Natural killer cell (primary cell): ENCODE measurements around the gene CPA5. TPM values are rescaled to one million over a fixed set of nuclear protein-coding genes. Genes with fewer than 3 reads are reported as not detected.

Experiments used
- ATAC-seq, 3 donors: fragments of 150-1000 bp in 2 of 3; fragments of 200-7000 bp in 1 of 3; cut with Tn5 transposase; 1 replicate in 1 of 3; 2 replicates in 2 of 3; pipeline ENCODE4 v1.10.0; 2021; ENCODE audit warnings: mild to moderate bottlenecking in 2 of 3, moderate library complexity in 2 of 3
- DNase-seq, 2 donors: peaks; one replicate each; pipeline versions ENCODE4 v3.0.0 to v3.0.0-alpha.2; 2013 to 2021; ENCODE audit warnings: mixed read lengths in 1 of 2
- H3K27ac ChIP-seq: one replicate; pipeline ENCODE4 v1.5.1; 2013; ENCODE audit warnings: mild to moderate bottlenecking, low read length
- H3K27me3 ChIP-seq: one replicate; pipeline ENCODE4 v1.6.1; 2013; ENCODE audit warnings: low read length; ENCODE audit not compliant: control insufficient read depth, insufficient read depth
- H3K36me3 ChIP-seq: one replicate; pipeline ENCODE4 v1.6.1; 2013; ENCODE audit warnings: low read length; ENCODE audit not compliant: control insufficient read depth, insufficient read depth
- H3K4me1 ChIP-seq: one replicate; pipeline ENCODE4 v1.6.1; 2013; ENCODE audit warnings: low read length; ENCODE audit not compliant: control insufficient read depth, insufficient read depth
- H3K4me3 ChIP-seq: one replicate; pipeline ENCODE4 v1.5.1; 2013; ENCODE audit warnings: low read length
- H3K9me3 ChIP-seq: one replicate; pipeline ENCODE4 v1.6.1; 2013; ENCODE audit warnings: low read length; ENCODE audit not compliant: control insufficient read depth, insufficient read depth
- H3K27ac Mint-ChIP-seq, 2 donors: one replicate each; pipeline ENCODE4 v1.8.0; 2022; ENCODE audit warnings: mild to moderate bottlenecking in 2 of 2, mixed read lengths in 2 of 2, moderate library complexity in 1 of 2
- H3K27me3 Mint-ChIP-seq, 2 donors: one replicate each; pipeline ENCODE4 v1.8.0; 2022; ENCODE audit warnings: low read depth in 2 of 2, mixed read lengths in 2 of 2
- H3K36me3 Mint-ChIP-seq: one replicate; pipeline ENCODE4 v1.8.0; 2022; ENCODE audit warnings: mixed read lengths
- H3K4me1 Mint-ChIP-seq, 2 donors: one replicate each; pipeline ENCODE4 v1.8.0; 2022; ENCODE audit warnings: mixed read lengths in 2 of 2
- H3K4me3 Mint-ChIP-seq: one replicate; pipeline ENCODE4 v1.8.0; 2022; ENCODE audit warnings: mild to moderate bottlenecking, moderate library complexity, mixed read lengths
- H3K9me3 Mint-ChIP-seq, 2 donors: one replicate each; pipeline ENCODE4 v1.8.0; 2022; ENCODE audit warnings: mixed read lengths in 2 of 2
- WGBS: methylation state at CpG from one replicate; pipeline ENCODE4 v1.1.7; 2013; ENCODE audit warnings: missing lambda C conversion rate; ENCODE audit not compliant: insufficient coverage; 5-methylcytosine and 5-hydroxymethylcytosine counted together
- intact Hi-C: fragments of 100-400 bp; cut with micrococcal nuclease; formaldehyde crosslinking; loops from one replicate; pipeline ENCODE4 v1.14.2; 2022
- total RNA-seq, 4 donors: library from RNA; stranded (reverse); fragments of 120-200 nt in 1 of 4; gene quantifications; one replicate each; pipeline versions ENCODE4 v1.2.3 to v1.2.4, GENCODE V29; 2013 to 2022
- TF ChIP-seq, protein P1 (sequence below): fragments of 200-600 bp; IDR thresholded peaks from one replicate; pipeline ENCODE4 v1.8.0; 2022; ENCODE audit warnings: antibody characterized with exemption

CPA5 gene
- total RNA-seq, 3 donors from 2014 or later (not counting 1 experiment from before 2014, with no cell fraction given) = not detected

DNA sequence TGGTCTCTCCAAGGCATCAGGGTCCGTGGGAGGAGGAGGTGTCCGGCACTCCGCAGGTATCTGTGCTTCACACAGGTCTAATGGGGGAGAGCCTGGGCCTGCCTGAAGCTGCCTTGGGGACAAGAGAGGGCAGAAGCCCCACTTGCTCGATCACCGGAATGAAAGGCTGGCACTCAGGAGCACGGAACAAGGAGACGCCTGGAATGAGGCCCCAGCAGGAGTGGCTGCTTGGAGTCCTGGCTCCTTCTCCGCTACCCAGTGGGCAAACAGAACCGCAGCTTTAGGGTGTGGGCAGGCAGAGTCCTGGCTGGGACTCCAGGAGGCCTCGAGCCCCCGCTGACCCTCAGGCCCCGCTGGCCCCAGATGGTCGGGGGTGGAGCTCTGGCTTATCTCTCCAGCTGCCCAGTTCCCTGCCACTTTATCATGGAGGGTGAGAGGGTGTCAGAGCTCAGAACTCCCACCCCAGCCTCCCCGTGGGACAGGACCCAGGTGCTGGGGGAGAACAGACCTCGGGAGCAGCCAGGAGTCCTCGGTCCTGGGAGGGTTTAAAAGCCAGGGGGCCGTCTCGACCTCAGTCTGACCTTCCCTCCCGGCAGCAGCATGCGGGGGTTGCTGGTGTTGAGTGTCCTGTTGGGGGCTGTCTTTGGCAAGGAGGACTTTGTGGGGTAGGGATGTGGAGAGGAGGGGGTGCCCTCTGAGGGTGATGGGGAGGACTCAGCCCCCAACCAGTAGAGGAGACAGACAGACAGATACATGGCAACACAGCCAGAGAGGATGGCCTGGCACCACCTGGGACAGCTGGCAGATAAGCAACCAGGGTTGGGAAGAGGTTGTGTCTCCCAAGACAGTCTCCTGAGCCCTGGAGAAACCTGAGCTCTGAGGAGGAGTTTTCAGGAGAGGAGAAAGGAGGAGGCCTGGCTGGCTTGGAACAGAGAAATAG, 35.6 kb downstream of the CPA5 start, which contains the start of gene CPA1:
Gene CPA1 (plus strand): TSS at position 574 of the 940 bp plus-strand sequence. CDS start 27 bp downstream, at position 601.
- H3K4me1 Mint-ChIP-seq = no peaks in the 10 kb centered on the region

DNA sequence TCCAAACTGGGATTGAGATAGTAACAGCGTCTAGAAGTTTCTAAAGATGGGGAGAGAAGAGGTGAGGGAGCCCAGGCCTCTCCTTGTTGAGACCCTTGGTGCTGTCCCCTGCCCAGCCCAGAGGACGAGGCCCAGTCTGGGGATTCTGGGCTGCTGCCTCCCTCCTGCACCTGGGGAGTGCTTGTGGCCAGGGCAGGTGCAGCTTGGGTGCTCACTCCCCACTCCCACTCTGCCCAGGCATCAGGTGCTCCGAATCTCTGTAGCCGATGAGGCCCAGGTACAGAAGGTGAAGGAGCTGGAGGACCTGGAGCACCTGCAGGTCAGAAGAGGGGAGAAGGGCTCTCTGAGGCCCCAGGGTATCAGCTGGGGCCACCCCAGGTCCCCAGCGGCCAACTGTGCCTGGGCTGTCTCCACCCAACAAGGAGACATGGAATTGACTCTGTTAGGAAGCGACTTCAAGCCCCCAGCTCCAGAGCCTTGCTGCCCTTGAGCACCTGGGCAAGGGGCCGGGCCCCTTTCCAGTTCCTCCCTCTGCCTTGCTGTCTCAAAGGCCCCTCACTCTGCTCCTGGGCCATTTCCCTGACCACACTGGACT, 36.3 kb downstream of the CPA5 start:
- Histone ChIP-seq H3K27me3 (no peaks in the 10 kb centered on the region), H3K27ac (no peak overlapping the region), H3K4me3 (no peak overlapping the region), H3K4me1 (no peaks in the 10 kb centered on the region), H3K36me3 (no peaks in the 10 kb centered on the region), H3K9me3 (peaks cover 1% of the 10 kb centered on the region)
- ATAC-seq = no peak
- Mint-ChIP-seq H3K36me3 (no peaks in the 10 kb centered on the region), H3K27me3 (no peaks in the 10 kb centered on the region), H3K9me3 (peaks cover 3 to 4% of the 10 kb centered on the region in 2 donors), H3K27ac (no peak overlapping the region), H3K4me3 (no peak overlapping the region), H3K4me1 (no peaks in the 10 kb centered on the region)
- 89% methylated on average over 7 of the region's 7 CpGs for WGBS
- intact Hi-C loops = no loop called here
- peak in 1 of 2 donors; percentile 12 for DNase-seq
- TF ChIP-seq, protein P1, sequence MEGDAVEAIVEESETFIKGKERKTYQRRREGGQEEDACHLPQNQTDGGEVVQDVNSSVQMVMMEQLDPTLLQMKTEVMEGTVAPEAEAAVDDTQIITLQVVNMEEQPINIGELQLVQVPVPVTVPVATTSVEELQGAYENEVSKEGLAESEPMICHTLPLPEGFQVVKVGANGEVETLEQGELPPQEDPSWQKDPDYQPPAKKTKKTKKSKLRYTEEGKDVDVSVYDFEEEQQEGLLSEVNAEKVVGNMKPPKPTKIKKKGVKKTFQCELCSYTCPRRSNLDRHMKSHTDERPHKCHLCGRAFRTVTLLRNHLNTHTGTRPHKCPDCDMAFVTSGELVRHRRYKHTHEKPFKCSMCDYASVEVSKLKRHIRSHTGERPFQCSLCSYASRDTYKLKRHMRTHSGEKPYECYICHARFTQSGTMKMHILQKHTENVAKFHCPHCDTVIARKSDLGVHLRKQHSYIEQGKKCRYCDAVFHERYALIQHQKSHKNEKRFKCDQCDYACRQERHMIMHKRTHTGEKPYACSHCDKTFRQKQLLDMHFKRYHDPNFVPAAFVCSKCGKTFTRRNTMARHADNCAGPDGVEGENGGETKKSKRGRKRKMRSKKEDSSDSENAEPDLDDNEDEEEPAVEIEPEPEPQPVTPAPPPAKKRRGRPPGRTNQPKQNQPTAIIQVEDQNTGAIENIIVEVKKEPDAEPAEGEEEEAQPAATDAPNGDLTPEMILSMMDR = no peak

More for the DNA sequence above, 35.6 kb downstream of the CPA5 start, which contains the start of gene CPA1:
- Histone ChIP-seq H3K27me3 (no peaks in the 10 kb centered on the region), H3K4me3 (no peak within 1 kb of the TSS), H3K4me1 (no peaks in the 10 kb centered on the region), H3K36me3 (no peaks in the 10 kb centered on the region), H3K9me3 (peaks cover 7% of the 10 kb centered on the region), H3K27ac (no peak within 1 kb of the TSS)
- no peaks in the 10 kb centered on the region for H3K36me3 Mint-ChIP-seq
- DNase-seq = peak in 1 of 2 donors; percentile 10
- peak in 1 of 3 donors; percentile 2 for ATAC-seq
- no peak within 1 kb of the TSS for H3K27ac Mint-ChIP-seq
- TF ChIP-seq, protein P1 = no peak
- intact Hi-C loops = no loop called here
- no peaks in the 10 kb centered on the region for H3K27me3 Mint-ChIP-seq
- peaks cover 3 to 4% of the 10 kb centered on the region in 2 donors for H3K9me3 Mint-ChIP-seq
- 86% methylated on average over 20 of the region's 20 CpGs for WGBS
- H3K4me3 Mint-ChIP-seq = no peak within 1 kb of the TSS

DNA sequence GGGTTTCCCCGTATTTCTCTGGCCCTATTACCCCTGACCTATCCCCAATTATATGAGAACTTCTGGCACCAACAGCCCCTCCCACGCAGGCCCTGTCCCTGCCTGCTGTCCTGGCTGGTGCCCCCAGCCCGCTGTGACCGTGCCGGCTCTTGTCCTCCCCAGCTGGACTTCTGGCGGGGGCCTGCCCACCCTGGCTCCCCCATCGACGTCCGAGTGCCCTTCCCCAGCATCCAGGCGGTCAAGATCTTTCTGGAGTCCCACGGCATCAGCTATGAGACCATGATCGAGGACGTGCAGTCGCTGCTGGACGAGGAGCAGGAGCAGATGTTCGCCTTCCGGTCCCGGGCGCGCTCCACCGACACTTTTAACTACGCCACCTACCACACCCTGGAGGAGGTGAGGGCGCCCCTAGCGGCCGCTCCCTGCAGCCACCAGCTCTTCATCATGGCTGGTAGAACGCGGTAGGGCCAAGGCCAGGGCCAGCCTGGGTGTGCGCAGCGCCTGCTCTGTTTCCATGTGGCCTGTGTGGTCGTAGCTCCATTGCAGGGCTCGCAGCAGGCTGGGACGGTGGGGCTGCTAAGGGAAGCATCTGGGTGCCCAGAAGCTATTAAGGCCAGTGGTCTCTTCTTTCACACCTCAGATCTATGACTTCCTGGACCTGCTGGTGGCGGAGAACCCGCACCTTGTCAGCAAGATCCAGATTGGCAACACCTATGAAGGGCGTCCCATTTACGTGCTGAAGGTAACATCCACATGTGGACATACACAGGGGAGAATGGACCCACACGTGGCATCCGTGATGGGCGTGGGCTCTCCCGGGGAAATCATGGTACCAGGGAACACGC, 37.1 kb downstream of the CPA5 start:
- Mint-ChIP-seq H3K4me3 (no peak overlapping the region), H3K27ac (no peak overlapping the region), H3K27me3 (no peaks in the 10 kb centered on the region), H3K4me1 (no peaks in the 10 kb centered on the region), H3K36me3 (no peaks in the 10 kb centered on the region), H3K9me3 (peaks cover 0 to under 1% of the 10 kb centered on the region in 2 donors)
- no peak for ATAC-seq
- Histone ChIP-seq H3K27me3 (no peaks in the 10 kb centered on the region), H3K27ac (no peak overlapping the region), H3K4me1 (no peaks in the 10 kb centered on the region), H3K4me3 (no peak overlapping the region), H3K9me3 (no peaks in the 10 kb centered on the region), H3K36me3 (no peaks in the 10 kb centered on the region)
- WGBS = 94% methylated on average over 41 of the region's 41 CpGs
- peak in 1 of 2 donors; percentile 11 for DNase-seq
- TF ChIP-seq, protein P1 = no peak
- intact Hi-C loops = no loop called here
